NB4 (cell line): ENCODE measurements around the gene ASCC3.

Experiments used
- MYC ChIP-seq: IDR thresholded peaks from 2 replicates; pipeline ENCODE4 v1.6.1; 2011; ENCODE audit warnings: low read depth, low read length
- POLR2A ChIP-seq: IDR thresholded peaks from 2 replicates; pipeline ENCODE4 v1.6.1; 2011; ENCODE audit warnings: mild to moderate bottlenecking; ENCODE audit not compliant: insufficient read length; ENCODE audit errors: extremely low read depth
- TF ChIP-seq, protein P1 (sequence below): IDR thresholded peaks from one replicate; pipeline ENCODE4 v1.5.1; 2012; ENCODE audit warnings: low read depth, low read length
- TF ChIP-seq, protein P2 (sequence below): IDR thresholded peaks from 2 replicates; pipeline ENCODE4 v1.6.1; 2011; ENCODE audit warnings: low read depth, low read length

DNA sequence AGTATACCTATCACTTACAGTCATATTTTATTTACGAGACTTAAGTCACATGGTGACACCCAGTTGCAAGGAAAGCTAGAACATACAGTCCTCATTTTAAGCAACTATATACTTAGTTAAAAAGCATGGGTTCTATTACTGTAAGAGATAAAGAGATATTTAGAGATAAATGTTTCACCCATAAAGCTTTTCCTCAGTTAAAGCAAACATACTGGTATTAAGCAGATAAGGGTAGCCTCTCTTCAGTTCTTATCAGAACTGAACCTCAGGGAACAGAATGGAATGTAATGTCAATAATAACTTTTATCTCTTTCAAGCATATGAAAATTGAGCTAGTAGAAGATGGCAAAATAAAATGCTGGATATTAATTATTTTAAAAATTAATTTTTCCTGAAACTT lies 9.9 kb upstream of the ASCC3 start:
- TF ChIP-seq, protein P1, sequence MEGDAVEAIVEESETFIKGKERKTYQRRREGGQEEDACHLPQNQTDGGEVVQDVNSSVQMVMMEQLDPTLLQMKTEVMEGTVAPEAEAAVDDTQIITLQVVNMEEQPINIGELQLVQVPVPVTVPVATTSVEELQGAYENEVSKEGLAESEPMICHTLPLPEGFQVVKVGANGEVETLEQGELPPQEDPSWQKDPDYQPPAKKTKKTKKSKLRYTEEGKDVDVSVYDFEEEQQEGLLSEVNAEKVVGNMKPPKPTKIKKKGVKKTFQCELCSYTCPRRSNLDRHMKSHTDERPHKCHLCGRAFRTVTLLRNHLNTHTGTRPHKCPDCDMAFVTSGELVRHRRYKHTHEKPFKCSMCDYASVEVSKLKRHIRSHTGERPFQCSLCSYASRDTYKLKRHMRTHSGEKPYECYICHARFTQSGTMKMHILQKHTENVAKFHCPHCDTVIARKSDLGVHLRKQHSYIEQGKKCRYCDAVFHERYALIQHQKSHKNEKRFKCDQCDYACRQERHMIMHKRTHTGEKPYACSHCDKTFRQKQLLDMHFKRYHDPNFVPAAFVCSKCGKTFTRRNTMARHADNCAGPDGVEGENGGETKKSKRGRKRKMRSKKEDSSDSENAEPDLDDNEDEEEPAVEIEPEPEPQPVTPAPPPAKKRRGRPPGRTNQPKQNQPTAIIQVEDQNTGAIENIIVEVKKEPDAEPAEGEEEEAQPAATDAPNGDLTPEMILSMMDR: no peak
- TF ChIP-seq, protein P2, sequence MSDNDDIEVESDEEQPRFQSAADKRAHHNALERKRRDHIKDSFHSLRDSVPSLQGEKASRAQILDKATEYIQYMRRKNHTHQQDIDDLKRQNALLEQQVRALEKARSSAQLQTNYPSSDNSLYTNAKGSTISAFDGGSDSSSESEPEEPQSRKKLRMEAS: no peak
- TF ChIP-seq POLR2A (no peak), MYC (no peak)
